GDM1 (cell line): ENCODE results near the gene RAB3D.
"Not testable (repeated sequence)": the region's sequence is repeated elsewhere in the genome, so short reads cannot be mapped to it uniquely, and the experiment has no call there.

Source experiments
- DNase-seq: peaks from one replicate; lab custom pipeline; 2025; lab: John Stamatoyannopoulos, UW

RAB3D gene

DNA sequence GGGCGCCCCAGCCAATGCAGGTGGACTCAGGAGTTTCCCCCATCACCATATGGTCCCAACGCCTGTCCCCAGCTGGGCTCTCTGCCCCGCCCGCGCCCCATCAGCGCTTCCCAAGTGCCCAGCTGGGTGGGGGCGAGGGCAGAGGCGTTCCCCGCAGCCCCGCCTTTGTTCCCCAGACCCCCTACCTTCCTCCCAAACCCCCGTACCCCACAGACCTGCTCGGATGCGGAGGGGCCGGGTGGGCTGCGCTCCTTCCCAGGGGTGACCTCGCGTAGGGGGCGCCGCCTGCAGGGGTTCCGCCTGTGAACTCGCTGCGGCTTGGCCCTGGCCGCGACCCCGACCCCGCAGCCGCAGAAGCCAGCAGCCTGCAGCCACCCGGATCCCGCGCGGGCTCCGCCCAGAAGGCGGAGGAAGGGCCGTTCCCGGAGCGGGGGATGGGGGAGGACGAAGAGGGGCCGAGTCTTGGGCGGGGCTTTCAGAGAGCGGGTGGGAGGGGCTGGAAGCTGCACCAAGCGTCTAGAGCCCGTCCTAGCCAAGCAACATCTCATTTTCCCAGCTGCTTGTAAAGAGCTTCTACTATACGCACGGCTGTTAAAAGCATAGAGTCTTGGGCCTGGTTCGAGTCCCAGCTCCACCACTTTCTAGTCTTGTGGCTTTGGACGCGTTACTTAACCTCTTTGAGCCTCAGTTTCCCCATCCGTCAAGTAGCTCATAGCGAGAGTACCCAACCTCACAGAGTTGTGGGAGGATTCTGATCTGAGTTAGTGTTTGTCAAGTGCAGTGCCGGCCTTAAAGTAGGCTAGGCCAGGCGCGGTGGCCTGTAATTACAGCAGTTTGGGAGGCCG lies at the start of gene RAB3D:
TSS of gene RAB3D (minus strand) at position 404 of the 845 bp plus-strand sequence. CDS start 2,258 bp downstream, outside the sequence.
- peak; percentile 72 for DNase-seq

DNA sequence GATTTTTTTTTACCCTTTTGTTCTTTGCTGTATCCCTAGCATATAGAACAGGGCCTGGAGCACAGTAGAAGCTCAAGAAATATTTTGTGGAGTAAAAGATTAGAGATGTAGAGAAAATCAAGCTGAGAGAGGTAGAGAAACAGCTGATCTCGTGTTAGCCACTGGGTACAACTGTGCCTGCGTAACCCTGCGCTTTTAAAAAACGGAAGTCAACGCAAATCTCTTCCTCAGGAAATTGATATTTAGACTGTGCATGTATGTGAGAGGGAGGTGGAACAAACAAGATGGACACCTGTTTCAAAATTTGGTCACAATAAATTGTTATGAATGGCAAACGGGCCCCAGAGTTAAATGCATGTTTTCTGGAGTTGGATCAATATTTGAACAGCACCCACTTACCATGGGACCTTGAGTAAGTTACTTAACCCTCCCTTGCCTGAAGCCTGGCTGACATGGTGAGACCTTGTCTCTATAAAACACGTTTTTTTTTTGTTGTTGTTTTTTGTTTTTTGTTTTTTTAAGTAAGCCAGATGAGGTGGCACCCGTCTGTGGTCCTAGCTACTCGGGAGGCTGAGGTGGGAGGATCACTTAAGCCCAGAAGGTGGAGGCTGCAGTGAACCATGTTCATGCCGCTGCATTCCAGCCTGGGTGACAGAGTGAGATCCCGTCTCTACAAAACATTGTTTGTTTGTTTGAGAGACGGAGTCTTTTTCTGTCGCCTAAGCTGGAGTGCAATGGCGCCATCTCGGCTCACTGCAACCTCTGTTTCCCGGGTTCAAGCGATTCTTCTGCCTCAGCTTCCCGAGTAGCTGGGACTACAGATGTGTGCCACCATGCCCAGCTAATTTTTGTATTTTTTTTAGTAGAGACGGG lies 47.9 kb upstream of the RAB3D start:
- DNase-seq = no peak

DNA sequence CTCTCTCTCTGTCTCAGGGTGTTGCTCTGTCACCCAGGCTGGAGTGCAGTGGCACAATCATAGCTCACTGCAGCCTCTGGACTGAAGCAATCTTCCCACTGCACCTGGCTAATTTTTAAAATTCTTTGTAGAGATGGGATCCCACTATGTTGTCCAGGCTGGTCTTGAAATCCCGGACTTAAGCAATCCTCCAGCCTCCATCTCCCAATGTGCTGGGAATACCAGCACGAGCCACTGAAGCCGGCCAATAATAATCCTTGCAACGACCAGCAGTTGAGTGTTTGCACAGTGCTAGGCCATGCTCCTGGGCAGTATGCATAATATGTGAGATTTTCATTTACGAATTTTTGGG lies 45.3 kb upstream of the RAB3D start:
- no peak for DNase-seq

DNA sequence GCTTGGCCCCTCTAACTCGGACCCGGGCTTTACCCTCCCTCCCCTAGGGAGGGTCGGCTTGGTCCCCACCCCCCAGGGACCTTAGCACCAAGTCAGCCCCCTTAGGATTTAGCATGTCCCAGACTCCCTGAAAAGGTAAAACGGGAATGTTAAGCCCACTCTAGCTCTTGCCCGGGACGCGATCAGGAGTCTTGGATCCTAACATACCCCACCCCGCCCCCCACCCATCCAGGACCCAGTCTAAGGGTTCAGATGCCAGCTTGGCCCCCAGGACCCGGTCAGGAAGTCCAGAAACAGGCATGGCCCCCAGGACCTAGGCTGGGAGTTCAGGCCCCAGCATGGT lies 44.2 kb upstream of the RAB3D start:
- no peak for DNase-seq

DNA sequence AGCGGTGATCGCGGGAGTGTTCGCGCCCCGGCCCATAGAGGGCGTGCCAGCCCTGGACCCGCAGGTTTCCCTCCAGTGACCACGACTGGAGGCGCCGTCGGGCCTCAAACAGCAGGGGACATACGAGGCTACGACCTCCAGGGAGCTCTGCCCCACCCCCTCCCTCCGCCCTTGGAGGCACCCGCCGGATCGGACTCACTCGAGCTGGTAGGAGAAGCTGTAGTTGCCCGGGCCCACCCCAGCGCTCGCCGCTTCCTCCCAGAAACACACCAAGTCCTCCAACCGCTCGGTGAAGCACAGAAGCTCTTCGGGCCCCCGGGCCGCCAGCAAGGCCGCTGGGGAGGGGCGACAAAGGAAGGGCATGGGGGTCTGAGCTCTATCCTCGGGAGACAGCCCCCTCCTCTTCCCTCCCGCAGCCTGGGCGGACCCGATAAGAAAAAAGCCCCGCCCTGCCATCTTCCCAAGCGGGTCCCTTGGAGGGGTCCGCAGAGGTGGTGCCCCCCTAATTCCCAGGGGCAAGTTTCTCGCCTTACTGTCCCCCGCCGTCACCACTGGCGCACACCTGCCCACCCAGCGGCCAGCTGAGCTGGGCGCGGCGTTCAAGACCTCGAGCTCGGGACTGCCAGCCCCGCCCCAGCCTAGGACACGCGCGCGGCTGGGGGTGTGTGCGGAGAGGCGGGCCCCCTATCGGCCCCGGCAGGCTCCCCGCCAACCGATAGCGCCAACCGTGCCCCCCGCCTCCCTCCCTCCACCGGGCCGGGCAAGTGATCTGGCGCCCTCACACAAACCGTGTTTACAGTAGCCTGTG lies 43.6 kb upstream of the RAB3D start:
- peak; percentile 29 for DNase-seq

- peak; percentile 88 for DNase-seq
These were observed 41.4 kb upstream of the RAB3D start for GRCh38 chr19:11380653-11381537.

- no peak for DNase-seq
These were observed 40.4 kb upstream of the RAB3D start for GRCh38 chr19:11379857-11380350.

GRCh38 chr19:11379269-11379845 lies 39.9 kb upstream of the RAB3D start:
- DNase-seq = not testable (repeated sequence)

DNA sequence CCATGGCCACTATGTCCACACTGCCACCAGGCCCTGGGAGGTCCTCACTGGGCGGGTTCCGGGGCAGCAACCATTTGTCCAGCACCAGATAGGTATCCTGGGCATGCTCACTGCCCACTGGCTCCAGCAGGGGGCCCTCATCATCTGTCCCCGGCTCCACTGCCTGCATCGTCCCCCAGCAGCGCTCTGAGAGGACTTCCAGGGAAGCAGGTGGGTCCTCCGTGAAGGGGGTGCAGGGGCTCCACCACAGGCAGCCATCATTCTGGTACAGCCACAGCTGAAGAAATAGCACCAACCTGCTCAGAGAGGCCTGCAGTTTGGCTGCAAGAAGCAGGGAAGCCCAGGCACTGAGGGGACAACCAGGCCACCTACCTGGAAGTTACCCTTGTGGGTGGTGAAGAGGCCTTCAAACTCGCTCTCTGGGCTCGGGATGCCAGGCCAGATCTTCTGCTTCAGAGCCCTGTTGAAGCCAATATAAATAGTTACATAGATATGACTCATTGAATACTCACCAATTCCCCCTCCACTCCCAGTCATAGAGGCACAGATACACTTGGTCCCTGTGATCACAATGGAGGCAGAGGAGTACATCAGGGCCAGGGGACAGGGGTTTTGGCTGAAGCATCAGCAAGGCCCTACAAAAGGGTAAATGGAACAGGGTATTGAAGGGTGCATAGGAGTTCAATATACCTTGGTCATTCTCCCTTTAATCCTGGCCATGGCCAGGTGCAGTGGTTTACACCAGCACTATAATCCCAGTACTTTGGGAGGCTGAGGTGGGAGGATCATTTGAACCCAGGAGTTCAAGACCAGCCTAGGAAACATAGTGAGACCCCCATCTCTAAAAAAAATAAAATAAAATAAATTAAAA lies 39.1 kb upstream of the RAB3D start:
- no peak for DNase-seq

DNA sequence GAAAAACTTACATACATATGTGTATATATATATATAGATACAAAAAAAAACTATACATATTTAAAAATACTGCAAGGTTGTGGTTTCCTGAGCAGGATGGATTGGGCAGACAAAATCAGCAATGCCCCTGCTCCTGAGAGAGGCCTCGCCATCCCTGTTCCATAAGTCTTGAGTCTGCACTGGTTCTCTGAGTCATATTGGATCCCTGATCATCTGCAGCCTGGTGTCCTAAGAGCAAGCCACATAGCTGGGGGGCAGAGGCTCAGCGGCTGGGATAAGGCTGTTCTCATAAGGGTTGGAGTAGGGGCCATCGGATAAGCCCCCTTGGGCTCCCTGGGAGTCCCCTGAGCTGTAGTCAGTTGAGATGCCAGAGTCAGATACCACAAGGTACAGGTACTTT lies 38.3 kb upstream of the RAB3D start:
- no peak for DNase-seq

DNA sequence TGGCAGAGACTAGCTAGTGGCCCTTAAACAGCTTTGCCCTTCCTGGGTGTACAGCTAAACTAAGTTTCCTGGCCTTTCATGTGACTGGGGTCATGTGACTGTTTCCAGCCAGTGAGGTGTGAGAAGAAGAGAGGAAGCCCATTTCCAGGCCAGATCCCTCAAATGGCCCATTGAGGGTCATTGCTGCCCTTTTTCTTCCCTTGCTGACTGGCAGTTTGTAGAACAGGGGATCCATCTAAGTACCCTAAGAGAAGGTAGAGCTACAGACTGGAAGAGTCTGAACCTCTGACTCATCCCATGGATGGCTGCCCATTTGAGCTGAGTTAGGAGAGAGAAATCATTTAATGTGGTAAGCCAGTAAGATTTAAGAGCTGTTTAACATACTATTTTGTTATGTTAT lies 37.8 kb upstream of the RAB3D start:
- no peak for DNase-seq

- peak; percentile 57 for DNase-seq
These were observed 35.9 kb upstream of the RAB3D start for GRCh38 chr19:11375143-11375948.

GRCh38 chr19:11374433-11375142 lies 35.1 kb upstream of the RAB3D start, which contains the start of gene SWSAP1:
Gene SWSAP1, plus strand, starts transcription at chr19:11374666. Its CDS starts 15 bp downstream, at chr19:11374681.
- DNase-seq = peak; percentile 99

- peak; percentile 31 for DNase-seq
These were observed 34.5 kb upstream of the RAB3D start for GRCh38 chr19:11373885-11374432.

DNA sequence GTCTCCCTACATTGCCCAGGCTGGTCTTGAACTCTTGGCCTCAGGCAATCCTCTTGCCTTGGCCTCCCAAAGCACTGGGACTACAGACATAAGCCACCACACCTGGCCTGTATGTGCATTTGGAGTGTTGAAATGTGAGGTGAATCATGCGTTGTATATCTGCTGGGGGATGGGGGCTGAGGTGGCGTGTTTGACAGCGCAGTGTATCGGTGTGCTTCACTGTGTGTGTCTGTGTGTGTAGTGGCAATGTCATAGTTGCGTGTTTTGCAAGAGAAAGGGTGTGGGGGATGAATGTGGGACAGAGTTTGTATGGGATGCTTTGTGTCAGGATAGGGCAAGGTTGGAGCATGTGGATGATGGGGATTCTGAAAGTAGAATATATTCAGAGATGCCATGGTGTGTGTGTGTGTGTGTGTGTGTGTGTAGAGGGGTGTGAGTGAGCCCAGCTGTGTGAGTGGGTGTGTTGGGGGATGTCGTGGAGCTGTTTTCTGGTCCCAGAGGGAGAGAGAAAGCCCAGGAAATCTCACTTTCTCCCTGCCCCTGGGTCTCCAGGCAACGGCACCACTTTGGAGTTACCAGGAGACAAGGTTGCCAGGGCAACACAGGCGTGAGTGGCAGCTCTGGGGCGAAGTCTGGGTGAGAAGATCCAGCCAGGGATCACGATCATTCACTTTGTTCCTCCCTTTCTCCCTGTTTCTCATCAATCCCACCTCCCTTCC lies 33.9 kb upstream of the RAB3D start:
- no peak for DNase-seq

- DNase-seq = no peak
These were observed 31.3 kb upstream of the RAB3D start for GRCh38 chr19:11370744-11371143.

- DNase-seq = no peak
These were observed 28.1 kb upstream of the RAB3D start for GRCh38 chr19:11367528-11367927.
